ENCODE results near the gene CXCR5.

DNA sequence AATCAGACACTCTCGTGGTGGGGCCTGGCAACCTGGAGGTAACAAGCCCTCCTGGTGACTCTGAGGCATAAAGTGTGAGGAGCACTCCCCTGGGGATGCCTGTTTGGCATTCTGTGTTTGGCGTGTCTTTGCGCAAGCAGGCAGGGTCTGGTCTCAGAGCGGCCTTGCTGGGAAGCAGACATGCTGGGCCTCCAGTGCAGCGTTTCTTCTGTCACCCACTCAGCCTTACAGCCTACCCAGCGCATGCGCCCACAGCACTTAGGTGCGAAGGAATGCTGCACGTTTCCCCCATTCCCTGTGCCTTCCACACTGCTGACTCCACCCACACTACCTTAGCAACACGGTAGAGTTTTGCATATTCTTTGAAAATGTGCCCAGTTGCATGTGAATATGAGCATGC lies 7.4 kb upstream of the CXCR5 start:
- TF ChIP-seq POLR2A (IDR thresholded peaks at IDR 0.05; ENCODE audit: low read length) = no peak
- no peak for TF ChIP-seq GATA1 (IDR thresholded peaks at IDR 0.05; ENCODE audit: low read depth, low read length)

All from erythroblast (primary cell).